ENCODE results near the gene CD55. TPM values are rescaled to one million over a fixed set of nuclear protein-coding genes. Genes with fewer than 3 reads are reported as not detected.

Gene CD55
- total RNA-seq, 2 experiments from 2014 or later = 62.1 to 66.0 TPM

- Mint-ChIP-seq H3K27ac (no peak overlapping the region), H3K4me3 (no peak overlapping the region), H3K4me1 (ENCODE audit: low read depth) (peaks cover 20% of the 10 kb centered on the region), H3K9me3 (peaks cover 3% of the 10 kb centered on the region), H3K36me3 (ENCODE audit: low read depth) (no peaks in the 10 kb centered on the region), H3K27me3 (ENCODE audit: low read depth) (peaks cover 2% of the 10 kb centered on the region)
- intact Hi-C loops (cut with micrococcal nuclease) = loop anchor here (5.0 kb wide), 1 partner anchor 41 kb away; no protein-coding TSS in a partner anchor
- CTCF ChIA-PET = no interaction called here
- DNase-seq = no peak
Measured at GRCh38 chr1:207393610-207394009, 72.1 kb downstream of the CD55 start.

GRCh38 chr1:207396168-207396746 is 74.8 kb downstream of the CD55 start:
- peaks cover 4% of the 10 kb centered on the region for H3K9me3 Mint-ChIP-seq
- peaks cover 5% of the 10 kb centered on the region for H3K4me1 Mint-ChIP-seq (ENCODE audit: low read depth)
- CTCF ChIA-PET = interaction anchor here (0.7 kb wide), 1 partner anchor 9 kb away, joined by 3 read pairs; no protein-coding TSS in a partner anchor

GRCh38 chr1:207397525-207397926 is 76.0 kb downstream of the CD55 start:
- H3K4me3 Mint-ChIP-seq = no peak overlapping the region
- H3K36me3 Mint-ChIP-seq (ENCODE audit: low read depth) = no peaks in the 10 kb centered on the region
- no peak for DNase-seq
- no peak overlapping the region for H3K27ac Mint-ChIP-seq
- peaks cover 4% of the 10 kb centered on the region for H3K9me3 Mint-ChIP-seq
- intact Hi-C loops (cut with micrococcal nuclease) = no loop called here
- peaks cover 2% of the 10 kb centered on the region for H3K27me3 Mint-ChIP-seq (ENCODE audit: low read depth)
- H3K4me1 Mint-ChIP-seq (ENCODE audit: low read depth) = peaks cover 3% of the 10 kb centered on the region
- CTCF ChIA-PET = no interaction called here

More at GRCh38 chr1:207396168-207396746, 74.8 kb downstream of the CD55 start:
- DNase-seq = no peak
- peaks cover 2% of the 10 kb centered on the region for H3K27me3 Mint-ChIP-seq (ENCODE audit: low read depth)
- intact Hi-C loops (cut with micrococcal nuclease) = no loop called here
- no peaks in the 10 kb centered on the region for H3K36me3 Mint-ChIP-seq (ENCODE audit: low read depth)
- no peak overlapping the region for H3K4me3 Mint-ChIP-seq
- H3K27ac Mint-ChIP-seq = no peak overlapping the region

- peaks cover 2% of the 10 kb centered on the region for H3K27me3 Mint-ChIP-seq (ENCODE audit: low read depth)
- intact Hi-C loops (cut with micrococcal nuclease) = no loop called here
Measured at GRCh38 chr1:207398986-207399385, 77.5 kb downstream of the CD55 start.

GRCh38 chr1:207401578-207401977 is 80.1 kb downstream of the CD55 start:
- no peak overlapping the region for H3K27ac Mint-ChIP-seq
- intact Hi-C loops (cut with micrococcal nuclease) = no loop called here
- H3K4me3 Mint-ChIP-seq = no peak overlapping the region
- no peaks in the 10 kb centered on the region for H3K27me3 Mint-ChIP-seq (ENCODE audit: low read depth)
- H3K9me3 Mint-ChIP-seq = peaks cover 4% of the 10 kb centered on the region
- no peaks in the 10 kb centered on the region for H3K36me3 Mint-ChIP-seq (ENCODE audit: low read depth)
- CTCF ChIA-PET = interaction anchor here (0.8 to 1.5 kb wide), 3 partner anchors 12 to 319 kb away, joined by 3 to 4 read pairs (median 4); no protein-coding TSS in a partner anchor
- no peak for DNase-seq
- peaks cover 3% of the 10 kb centered on the region for H3K4me1 Mint-ChIP-seq (ENCODE audit: low read depth)

More at GRCh38 chr1:207398986-207399385, 77.5 kb downstream of the CD55 start:
- H3K9me3 Mint-ChIP-seq = peaks cover 4% of the 10 kb centered on the region
- peaks cover 3% of the 10 kb centered on the region for H3K4me1 Mint-ChIP-seq (ENCODE audit: low read depth)
- no peaks in the 10 kb centered on the region for H3K36me3 Mint-ChIP-seq (ENCODE audit: low read depth)
- no peak for DNase-seq
- H3K4me3 Mint-ChIP-seq = no peak overlapping the region
- CTCF ChIA-PET = interaction anchor here (0.8 kb wide), 1 partner anchor 315 kb away, joined by 3 read pairs; no protein-coding TSS in a partner anchor
- no peak overlapping the region for H3K27ac Mint-ChIP-seq

- intact Hi-C loops (cut with micrococcal nuclease) = no loop called here
- CTCF ChIA-PET = interaction anchor here (0.8 kb wide), 1 partner anchor 97 kb away, joined by 4 read pairs; no protein-coding TSS in a partner anchor
- H3K27me3 Mint-ChIP-seq (ENCODE audit: low read depth) = no peaks in the 10 kb centered on the region
Measured at GRCh38 chr1:207402744-207403143, 81.3 kb downstream of the CD55 start.

GRCh38 chr1:207404849-207405525 is 83.5 kb downstream of the CD55 start:
- no peaks in the 10 kb centered on the region for H3K36me3 Mint-ChIP-seq (ENCODE audit: low read depth)
- H3K27ac Mint-ChIP-seq = no peak overlapping the region
- no peak for DNase-seq
- H3K4me3 Mint-ChIP-seq = no peak overlapping the region
- intact Hi-C loops (cut with micrococcal nuclease) = loop anchor here (1.0 to 2.0 kb wide), 8 partner anchors 42 to 355 kb away; partner anchors contain the start of gene CD55
- CTCF ChIA-PET = interaction anchor here (0.6 to 4.6 kb wide), 41 partner anchors 8 to 467 kb away, joined by 3 to 70 read pairs (median 4); partner anchors contain the start of genes C4BPB, CD55, CR2 and PFKFB2
- H3K9me3 Mint-ChIP-seq = peaks cover 4% of the 10 kb centered on the region
- peaks cover 13% of the 10 kb centered on the region for H3K4me1 Mint-ChIP-seq (ENCODE audit: low read depth)
- H3K27me3 Mint-ChIP-seq (ENCODE audit: low read depth) = no peaks in the 10 kb centered on the region

More at GRCh38 chr1:207402744-207403143, 81.3 kb downstream of the CD55 start:
- DNase-seq = no peak
- Mint-ChIP-seq H3K36me3 (ENCODE audit: low read depth) (no peaks in the 10 kb centered on the region), H3K9me3 (peaks cover 4% of the 10 kb centered on the region), H3K4me1 (ENCODE audit: low read depth) (peaks cover 4% of the 10 kb centered on the region), H3K27ac (no peak overlapping the region), H3K4me3 (no peak overlapping the region)

- intact Hi-C loops (cut with micrococcal nuclease) = loop anchor here (1.0 to 2.0 kb wide), 8 partner anchors 43 to 356 kb away; partner anchors contain the start of gene CD55
- H3K9me3 Mint-ChIP-seq = peaks cover under 1% of the 10 kb centered on the region
- CTCF ChIA-PET = interaction anchor here (0.8 to 4.6 kb wide), 18 partner anchors 10 to 345 kb away, joined by 3 to 70 read pairs (median 6); partner anchors contain the start of genes C4BPB and CD55
Measured at GRCh38 chr1:207405814-207406213, 84.3 kb downstream of the CD55 start.

GRCh38 chr1:207407655-207408260 is 86.3 kb downstream of the CD55 start:
- no peak overlapping the region for H3K27ac Mint-ChIP-seq
- H3K9me3 Mint-ChIP-seq = no peaks in the 10 kb centered on the region
- no peak overlapping the region for H3K4me3 Mint-ChIP-seq
- intact Hi-C loops (cut with micrococcal nuclease) = no loop called here
- no peak for DNase-seq
- no peaks in the 10 kb centered on the region for H3K27me3 Mint-ChIP-seq (ENCODE audit: low read depth)
- H3K4me1 Mint-ChIP-seq (ENCODE audit: low read depth) = peaks cover 28% of the 10 kb centered on the region
- CTCF ChIA-PET = interaction anchor here (0.6 to 4.6 kb wide), 3 partner anchors 88 to 326 kb away, joined by 3 to 70 read pairs (median 3); partner anchors contain the start of gene CR1
- H3K36me3 Mint-ChIP-seq (ENCODE audit: low read depth) = no peaks in the 10 kb centered on the region

More at GRCh38 chr1:207405814-207406213, 84.3 kb downstream of the CD55 start:
- H3K27ac Mint-ChIP-seq = no peak overlapping the region
- DNase-seq = no peak
- peaks cover 13% of the 10 kb centered on the region for H3K4me1 Mint-ChIP-seq (ENCODE audit: low read depth)
- no peaks in the 10 kb centered on the region for H3K27me3 Mint-ChIP-seq (ENCODE audit: low read depth)
- no peak overlapping the region for H3K4me3 Mint-ChIP-seq
- no peaks in the 10 kb centered on the region for H3K36me3 Mint-ChIP-seq (ENCODE audit: low read depth)

Other genes starting within 250 kb of the CD55 start
- gene C4BPB, start 232.8 kb upstream of the CD55 start, total RNA-seq = 1 to 10 TPM in 1 of 2 experiments, under 1 TPM in 1; 0.81 to 1.1 TPM
- not detected for gene C4BPA, start 217.4 kb upstream of the CD55 start, total RNA-seq
- 1 to 10 TPM in 1 of 2 experiments, under 1 TPM in 1; 0.36 to 1.8 TPM for gene CR2, start 132.7 kb downstream of the CD55 start, total RNA-seq
- not detected for gene CR1, start 174.5 kb downstream of the CD55 start, total RNA-seq

Data from activated naive CD4-positive, alpha-beta T cell treated with anti-CD3 and anti-CD28 coated beads for 36 hours (primary cell).